Astrocyte of the cerebellum (primary cell): Measurements from ENCODE around the gene CCDC12.

Experiments used
- DNase-seq: peaks from one replicate; pipeline ENCODE4 v3.0.0-alpha.2; 2011; ENCODE audit warnings: low read depth
- H3K4me3 ChIP-seq: 2 replicates; pipeline ENCODE4 v1.5.1; 2011; ENCODE audit warnings: mild to moderate bottlenecking, low read depth, low read length, moderate library complexity
- in situ Hi-C: cut with HindIII; loops from 2 replicates; pipeline ENCODE4 v1.10.0; 2017; ENCODE audit warnings: low sequenced_read_pairs
- TF ChIP-seq, protein P1 (sequence below): IDR thresholded peaks from 2 replicates; pipeline ENCODE4 v1.5.1; 2012; ENCODE audit warnings: low read length, low read depth, moderate library complexity, mild to moderate bottlenecking; ENCODE audit errors: missing control alignments

The CCDC12 gene

DNA sequence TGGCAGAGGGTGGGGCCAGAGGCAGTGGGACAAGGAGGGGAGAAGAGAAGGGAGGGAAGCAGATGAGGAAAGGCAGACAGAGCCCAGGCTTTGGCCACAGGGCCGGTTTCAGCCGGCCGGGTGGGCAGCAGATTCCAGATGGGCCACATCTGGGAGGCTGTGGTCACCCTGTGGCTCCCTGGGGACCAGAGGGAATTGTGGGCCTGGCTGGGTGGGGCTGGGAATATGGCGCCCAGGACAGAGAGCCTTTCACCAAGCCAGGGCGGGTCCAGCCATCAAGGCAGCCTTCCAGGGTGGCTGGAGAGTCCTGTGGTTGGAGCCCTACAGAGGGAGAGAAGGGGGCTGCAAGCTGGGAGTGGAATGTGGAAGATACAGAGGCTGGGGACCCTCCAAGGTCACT, 80.2 kb downstream of the CCDC12 start:
- no peak for DNase-seq
- TF ChIP-seq, protein P1, sequence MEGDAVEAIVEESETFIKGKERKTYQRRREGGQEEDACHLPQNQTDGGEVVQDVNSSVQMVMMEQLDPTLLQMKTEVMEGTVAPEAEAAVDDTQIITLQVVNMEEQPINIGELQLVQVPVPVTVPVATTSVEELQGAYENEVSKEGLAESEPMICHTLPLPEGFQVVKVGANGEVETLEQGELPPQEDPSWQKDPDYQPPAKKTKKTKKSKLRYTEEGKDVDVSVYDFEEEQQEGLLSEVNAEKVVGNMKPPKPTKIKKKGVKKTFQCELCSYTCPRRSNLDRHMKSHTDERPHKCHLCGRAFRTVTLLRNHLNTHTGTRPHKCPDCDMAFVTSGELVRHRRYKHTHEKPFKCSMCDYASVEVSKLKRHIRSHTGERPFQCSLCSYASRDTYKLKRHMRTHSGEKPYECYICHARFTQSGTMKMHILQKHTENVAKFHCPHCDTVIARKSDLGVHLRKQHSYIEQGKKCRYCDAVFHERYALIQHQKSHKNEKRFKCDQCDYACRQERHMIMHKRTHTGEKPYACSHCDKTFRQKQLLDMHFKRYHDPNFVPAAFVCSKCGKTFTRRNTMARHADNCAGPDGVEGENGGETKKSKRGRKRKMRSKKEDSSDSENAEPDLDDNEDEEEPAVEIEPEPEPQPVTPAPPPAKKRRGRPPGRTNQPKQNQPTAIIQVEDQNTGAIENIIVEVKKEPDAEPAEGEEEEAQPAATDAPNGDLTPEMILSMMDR: no peak
- no peak overlapping the region for H3K4me3 ChIP-seq
- in situ Hi-C loops: no loop called here

DNA sequence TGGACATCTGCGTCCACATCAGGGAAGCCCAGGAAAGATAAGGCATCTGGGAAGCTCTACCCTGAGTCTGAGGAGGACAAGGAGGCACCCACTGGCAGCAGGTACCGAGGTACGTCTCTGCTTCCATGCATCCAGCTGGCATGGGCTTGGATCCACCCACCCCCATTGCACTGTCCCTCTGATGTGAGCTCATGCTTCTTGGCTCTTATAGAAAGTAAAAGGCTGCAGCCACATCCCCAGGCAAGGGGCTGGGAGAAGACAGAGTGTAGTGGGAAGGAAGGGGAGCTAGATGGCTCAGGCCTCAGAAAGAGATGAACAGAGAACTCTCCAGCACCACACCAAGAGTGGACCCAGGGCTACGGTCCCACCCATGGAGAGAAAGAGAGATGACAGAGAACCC, 80.8 kb downstream of the CCDC12 start:
- TF ChIP-seq, protein P1: no peak
- H3K4me3 ChIP-seq: no peak overlapping the region
- in situ Hi-C loops: no loop called here
- no peak for DNase-seq

DNA sequence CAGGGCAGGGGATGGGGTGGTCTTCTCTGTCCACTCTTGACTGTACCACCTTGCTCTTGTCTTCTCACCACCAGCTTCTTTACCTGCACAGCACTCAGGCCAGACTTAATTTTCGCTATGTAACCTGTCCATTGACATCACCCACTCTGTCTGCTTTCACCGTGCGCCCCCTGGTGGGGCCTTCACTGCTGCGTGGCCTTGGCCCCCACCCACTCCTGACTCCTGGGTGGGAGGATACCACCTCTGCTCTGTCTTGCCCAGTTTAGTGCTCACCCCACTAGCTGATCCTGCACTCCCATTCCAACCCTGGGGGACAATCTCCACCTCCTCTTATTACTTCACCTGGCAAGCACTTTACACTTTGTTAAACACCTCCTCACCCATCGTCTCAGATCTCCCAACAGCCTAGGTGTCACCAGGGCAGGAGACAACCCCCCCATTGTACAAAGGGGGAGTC, 81.3 kb downstream of the CCDC12 start:
- DNase-seq: no peak
- in situ Hi-C loops: no loop called here
- TF ChIP-seq, protein P1: peak; percentile 88
- H3K4me3 ChIP-seq: no peak overlapping the region

DNA sequence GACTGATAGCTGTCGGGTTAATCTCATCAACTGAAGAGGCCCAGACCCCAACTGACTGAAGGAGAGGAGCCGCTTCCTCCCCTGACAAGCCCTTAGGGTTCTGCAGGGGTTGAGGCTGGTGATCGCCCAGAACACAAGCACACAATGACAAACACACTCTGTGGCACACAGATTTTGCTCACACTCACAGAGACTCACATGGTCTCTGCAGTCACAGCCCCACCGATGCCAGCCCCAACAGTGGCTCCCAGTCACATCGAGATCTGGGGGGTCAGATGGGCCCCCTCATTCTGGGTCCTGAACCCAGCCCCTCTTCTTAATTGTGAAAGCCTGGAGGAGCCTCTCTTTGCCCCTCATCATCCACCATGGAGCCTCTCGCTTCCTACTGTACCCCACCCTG, 82.3 kb downstream of the CCDC12 start:
- no peak overlapping the region for H3K4me3 ChIP-seq
- TF ChIP-seq, protein P1: no peak
- in situ Hi-C loops: no loop called here
- no peak for DNase-seq

DNA sequence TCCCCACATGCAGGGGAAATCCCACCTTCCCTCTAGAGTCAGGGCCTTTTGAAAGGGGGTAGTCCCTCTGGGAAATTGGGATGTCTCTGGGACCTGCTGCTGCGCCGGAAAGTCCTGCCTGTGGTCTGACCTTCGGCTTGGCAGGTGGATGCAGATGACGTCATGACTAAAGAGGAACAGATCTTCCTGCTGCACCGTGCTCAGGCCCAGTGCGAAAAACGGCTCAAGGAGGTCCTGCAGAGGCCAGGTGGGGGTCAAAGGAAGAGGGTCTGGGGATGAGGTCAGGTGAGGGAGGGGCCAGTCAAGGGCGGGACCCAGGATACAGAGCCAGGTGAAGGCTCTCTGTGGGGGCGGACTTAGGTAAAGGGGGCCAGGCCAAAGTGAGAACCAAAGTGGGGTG, 82.8 kb downstream of the CCDC12 start:
- no peak for DNase-seq
- TF ChIP-seq, protein P1: no peak
- in situ Hi-C loops: no loop called here
- H3K4me3 ChIP-seq: no peak overlapping the region

DNA sequence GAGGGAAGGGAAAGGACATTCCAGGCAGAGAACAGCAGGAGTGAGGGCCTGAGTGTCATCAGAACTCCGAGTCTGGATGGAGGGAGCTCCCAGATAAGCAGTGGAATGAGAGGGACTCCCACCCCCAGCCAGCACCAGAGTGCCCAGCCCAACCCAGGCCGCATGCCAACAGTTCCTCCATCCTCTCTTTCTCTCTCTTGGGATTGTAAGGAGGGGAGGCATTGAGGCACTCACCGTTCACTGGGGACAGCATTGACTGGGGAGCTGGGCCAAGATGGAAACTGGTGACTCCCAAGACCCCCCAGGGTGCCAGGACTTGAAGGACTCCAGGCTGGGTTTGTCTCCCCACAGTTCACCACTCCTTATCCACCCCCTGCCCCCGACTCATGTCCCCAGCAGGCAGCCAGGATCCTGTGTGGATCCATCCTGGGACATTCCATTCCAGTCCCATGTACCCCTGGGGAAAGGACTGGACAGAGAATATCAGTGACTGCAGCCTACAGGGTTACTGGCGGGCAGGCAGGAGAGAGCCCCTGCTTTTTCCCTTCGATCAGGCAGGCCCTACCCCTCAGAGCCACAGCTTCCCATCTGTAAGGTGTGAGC, 83.3 kb downstream of the CCDC12 start:
- TF ChIP-seq, protein P1: no peak
- in situ Hi-C loops: no loop called here
- DNase-seq: no peak
- H3K4me3 ChIP-seq: no peak overlapping the region
